ENCODE data around the gene FAM168B.

Gene FAM168B

GRCh38 chr2:131022731-131023130 is 70.5 kb downstream of the FAM168B start:
- DNase-seq (ENCODE audit: low read depth) = no peak

GRCh38 chr2:131016826-131017741 is 76.2 kb downstream of the FAM168B start:
- peak; percentile 45 for DNase-seq (ENCODE audit: low read depth)

GRCh38 chr2:131015764-131016163 is 77.5 kb downstream of the FAM168B start:
- DNase-seq (ENCODE audit: low read depth) = no peak

GRCh38 chr2:131014141-131014540 is 79.1 kb downstream of the FAM168B start:
- no peak for DNase-seq (ENCODE audit: low read depth)

GRCh38 chr2:131011486-131011885 is 81.8 kb downstream of the FAM168B start:
- no peak for DNase-seq (ENCODE audit: low read depth)

GRCh38 chr2:131010566-131010965 is 82.7 kb downstream of the FAM168B start:
- DNase-seq (ENCODE audit: low read depth) = no peak

GRCh38 chr2:131009713-131010475 is 83.4 kb downstream of the FAM168B start:
- DNase-seq (ENCODE audit: low read depth) = no peak

- DNase-seq (ENCODE audit: low read depth) = no peak
Measured at GRCh38 chr2:131008967-131009366, 84.3 kb downstream of the FAM168B start.

GRCh38 chr2:131006561-131006960 is 86.7 kb downstream of the FAM168B start:
- no peak for DNase-seq (ENCODE audit: low read depth)

- DNase-seq (ENCODE audit: low read depth) = no peak
Measured at GRCh38 chr2:131005216-131005935, 87.9 kb downstream of the FAM168B start.

- DNase-seq (ENCODE audit: low read depth) = no peak
Measured at GRCh38 chr2:131004446-131005209, 88.6 kb downstream of the FAM168B start.

GRCh38 chr2:130998561-130998960 is 94.7 kb downstream of the FAM168B start:
- no peak for DNase-seq (ENCODE audit: low read depth)
